ENCODE data around the gene MDFI.

MDFI gene

GRCh38 chr6:41671376-41671775 lies 33.1 kb downstream of the MDFI start:
- no peak for TF ChIP-seq CTCF (IDR thresholded peaks at IDR 0.05)
- Histone ChIP-seq H3K27ac (no peak overlapping the region), H3K36me3 (no peaks in the 10 kb centered on the region), H3K4me1 (ENCODE audit: control insufficient read depth in 1 of 2, insufficient read depth in 1 of 2, low read depth in 1 of 2, low read length in 1 of 2) (no peaks in the 10 kb centered on the region), H3K4me3 (ENCODE audit: low read depth in 1 of 2, low read length in 1 of 2) (no peak overlapping the region), H3K27me3 (peaks cover 50% of the 10 kb centered on the region), H3K9me3 (no peaks in the 10 kb centered on the region)

GRCh38 chr6:41672016-41672415 lies 33.7 kb downstream of the MDFI start:
- Histone ChIP-seq H3K9me3 (no peaks in the 10 kb centered on the region), H3K36me3 (no peaks in the 10 kb centered on the region), H3K27me3 (peaks cover 51% of the 10 kb centered on the region), H3K4me3 (ENCODE audit: low read depth in 1 of 2, low read length in 1 of 2) (no peak overlapping the region), H3K4me1 (ENCODE audit: control insufficient read depth in 1 of 2, insufficient read depth in 1 of 2, low read depth in 1 of 2, low read length in 1 of 2) (no peaks in the 10 kb centered on the region), H3K27ac (no peak overlapping the region)
- TF ChIP-seq CTCF (IDR thresholded peaks at IDR 0.05): no peak

GRCh38 chr6:41672816-41673703 lies 34.8 kb downstream of the MDFI start:
- no peak for TF ChIP-seq CTCF (IDR thresholded peaks at IDR 0.05)
- no peaks in the 10 kb centered on the region for H3K36me3 ChIP-seq
- H3K4me3 ChIP-seq (ENCODE audit: low read depth in 1 of 2, low read length in 1 of 2): no peak overlapping the region
- H3K9me3 ChIP-seq: no peaks in the 10 kb centered on the region
- peaks cover 48% of the 10 kb centered on the region for H3K27me3 ChIP-seq
- H3K27ac ChIP-seq: no peak overlapping the region
- no peaks in the 10 kb centered on the region for H3K4me1 ChIP-seq (ENCODE audit: control insufficient read depth in 1 of 2, insufficient read depth in 1 of 2, low read depth in 1 of 2, low read length in 1 of 2)

GRCh38 chr6:41673704-41674000 lies 35.4 kb downstream of the MDFI start:
- Histone ChIP-seq H3K27ac (no peak overlapping the region), H3K4me3 (ENCODE audit: low read depth in 1 of 2, low read length in 1 of 2) (no peak overlapping the region), H3K27me3 (peaks cover 48% of the 10 kb centered on the region), H3K4me1 (ENCODE audit: control insufficient read depth in 1 of 2, insufficient read depth in 1 of 2, low read depth in 1 of 2, low read length in 1 of 2) (no peaks in the 10 kb centered on the region), H3K9me3 (no peaks in the 10 kb centered on the region), H3K36me3 (no peaks in the 10 kb centered on the region)
- no peak for TF ChIP-seq CTCF (IDR thresholded peaks at IDR 0.05)

GRCh38 chr6:41674231-41675000 lies 36.1 kb downstream of the MDFI start:
- H3K4me3 ChIP-seq (ENCODE audit: low read depth in 1 of 2, low read length in 1 of 2): no peak overlapping the region
- TF ChIP-seq CTCF (IDR thresholded peaks at IDR 0.05): no peak
- H3K27me3 ChIP-seq: peaks cover 41% of the 10 kb centered on the region

More at GRCh38 chr6:41674231-41675000, 36.1 kb downstream of the MDFI start:
- Histone ChIP-seq H3K4me1 (ENCODE audit: control insufficient read depth in 1 of 2, insufficient read depth in 1 of 2, low read depth in 1 of 2, low read length in 1 of 2) (no peaks in the 10 kb centered on the region), H3K9me3 (no peaks in the 10 kb centered on the region), H3K27ac (no peak overlapping the region), H3K36me3 (no peaks in the 10 kb centered on the region)
